ENCODE results near the gene NXPH3. TPM values are rescaled to one million over a fixed set of nuclear protein-coding genes. Genes with fewer than 3 reads are reported as not detected.

NXPH3 gene
- total and polyA plus RNA-seq, 2 of the 13 experiments (the other 11 are each of a cell fraction or from before 2014, with no cell fraction given) = 0.04 to 0.58 TPM

GRCh38 chr17:49557312-49558024, 18.2 kb upstream of the NXPH3 start (continued):
- TF ChIP-seq, protein P1, sequence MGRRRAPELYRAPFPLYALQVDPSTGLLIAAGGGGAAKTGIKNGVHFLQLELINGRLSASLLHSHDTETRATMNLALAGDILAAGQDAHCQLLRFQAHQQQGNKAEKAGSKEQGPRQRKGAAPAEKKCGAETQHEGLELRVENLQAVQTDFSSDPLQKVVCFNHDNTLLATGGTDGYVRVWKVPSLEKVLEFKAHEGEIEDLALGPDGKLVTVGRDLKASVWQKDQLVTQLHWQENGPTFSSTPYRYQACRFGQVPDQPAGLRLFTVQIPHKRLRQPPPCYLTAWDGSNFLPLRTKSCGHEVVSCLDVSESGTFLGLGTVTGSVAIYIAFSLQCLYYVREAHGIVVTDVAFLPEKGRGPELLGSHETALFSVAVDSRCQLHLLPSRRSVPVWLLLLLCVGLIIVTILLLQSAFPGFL (CRISPR knock-in tag; IDR thresholded peaks at IDR 0.05) = no peak
- TF ChIP-seq CAMTA2 (CRISPR knock-in tag; IDR thresholded peaks at IDR 0.05; ENCODE audit: borderline replicate concordance) (0 out of 2 replicates have a peak, but pooled peaks have one; percentile 27), ZNF75D (CRISPR knock-in tag; IDR thresholded peaks at IDR 0.05; ENCODE audit: borderline replicate concordance) (no peak), HNF1B (CRISPR knock-in tag; IDR thresholded peaks at IDR 0.05) (no peak), POLR2G (IDR thresholded peaks at IDR 0.05; ENCODE audit: low read depth, low read length) (no peak), ZNF34 (CRISPR knock-in tag; IDR thresholded peaks at IDR 0.05; ENCODE audit: borderline replicate concordance) (no peak), ESRRA (CRISPR knock-in tag; IDR thresholded peaks at IDR 0.05; ENCODE audit: low read depth) (no peak), SMARCE1 (IDR thresholded peaks at IDR 0.05; ENCODE audit: borderline replicate concordance) (no peak), SAP130 (CRISPR knock-in tag; IDR thresholded peaks at IDR 0.05; ENCODE audit: low read depth) (peak; percentile 34; the same call in 1 of the 2 replicates), ATF7 (IDR thresholded peaks at IDR 0.05) (no peak), ATF7 (CRISPR knock-in tag; IDR thresholded peaks at IDR 0.05) (no peak), ZNF225 (CRISPR knock-in tag; IDR thresholded peaks at IDR 0.05) (peak; percentile 45; the same call in 1 of the 2 replicates), POLR2AphosphoS2 (IDR thresholded peaks at IDR 0.05; ENCODE audit: low read depth, low read length) (no peak), SP5 (CRISPR knock-in tag; IDR thresholded peaks at IDR 0.05; ENCODE audit: borderline replicate concordance, low read depth) (0 out of 2 replicates have a peak, but pooled peaks have one; percentile 6), HNRNPK (IDR thresholded peaks at IDR 0.05; ENCODE audit: low read depth, low read length, poor library complexity, severe bottlenecking) (no peak), ZNF263 (CRISPR knock-in tag; IDR thresholded peaks at IDR 0.05) (no peak), HMGXB4 (CRISPR knock-in tag; IDR thresholded peaks at IDR 0.05; ENCODE audit: borderline replicate concordance in 1 of 2, low read depth in 1 of 2) (peak; percentile 33 to 48; a peak in 1 of 4 replicates), ZNF382 (CRISPR knock-in tag; IDR thresholded peaks at IDR 0.05; ENCODE audit: borderline replicate concordance) (no peak)
- TF ChIP-seq, protein P2, sequence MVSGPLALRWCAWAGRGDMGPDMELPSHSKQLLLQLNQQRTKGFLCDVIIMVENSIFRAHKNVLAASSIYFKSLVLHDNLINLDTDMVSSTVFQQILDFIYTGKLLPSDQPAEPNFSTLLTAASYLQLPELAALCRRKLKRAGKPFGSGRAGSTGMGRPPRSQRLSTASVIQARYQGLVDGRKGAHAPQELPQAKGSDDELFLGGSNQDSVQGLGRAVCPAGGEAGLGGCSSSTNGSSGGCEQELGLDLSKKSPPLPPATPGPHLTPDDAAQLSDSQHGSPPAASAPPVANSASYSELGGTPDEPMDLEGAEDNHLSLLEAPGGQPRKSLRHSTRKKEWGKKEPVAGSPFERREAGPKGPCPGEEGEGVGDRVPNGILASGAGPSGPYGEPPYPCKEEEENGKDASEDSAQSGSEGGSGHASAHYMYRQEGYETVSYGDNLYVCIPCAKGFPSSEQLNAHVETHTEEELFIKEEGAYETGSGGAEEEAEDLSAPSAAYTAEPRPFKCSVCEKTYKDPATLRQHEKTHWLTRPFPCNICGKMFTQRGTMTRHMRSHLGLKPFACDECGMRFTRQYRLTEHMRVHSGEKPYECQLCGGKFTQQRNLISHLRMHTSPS (CRISPR knock-in tag; IDR thresholded peaks at IDR 0.05; ENCODE audit: low read depth) = no peak
- TF ChIP-seq, protein P3, sequence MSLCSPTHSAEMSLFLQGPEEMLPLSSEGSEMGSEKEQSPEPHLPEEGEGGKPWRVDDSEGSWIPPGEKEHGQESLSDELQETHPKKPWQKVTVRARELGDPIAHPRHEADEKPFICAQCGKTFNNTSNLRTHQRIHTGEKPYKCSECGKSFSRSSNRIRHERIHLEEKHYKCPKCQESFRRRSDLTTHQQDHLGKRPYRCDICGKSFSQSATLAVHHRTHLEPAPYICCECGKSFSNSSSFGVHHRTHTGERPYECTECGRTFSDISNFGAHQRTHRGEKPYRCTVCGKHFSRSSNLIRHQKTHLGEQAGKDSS (CRISPR knock-in tag; IDR thresholded peaks at IDR 0.05; ENCODE audit: borderline replicate concordance, low read depth) = 0 out of 2 replicates have a peak, but pooled peaks have one; percentile 50

All from HepG2 (cell line).